ENCODE data around the gene ITLN2.
"Not testable (repeated sequence)": the region's sequence is repeated elsewhere in the genome, so short reads cannot be mapped to it uniquely, and the experiment has no call there.

The ITLN2 gene

DNA sequence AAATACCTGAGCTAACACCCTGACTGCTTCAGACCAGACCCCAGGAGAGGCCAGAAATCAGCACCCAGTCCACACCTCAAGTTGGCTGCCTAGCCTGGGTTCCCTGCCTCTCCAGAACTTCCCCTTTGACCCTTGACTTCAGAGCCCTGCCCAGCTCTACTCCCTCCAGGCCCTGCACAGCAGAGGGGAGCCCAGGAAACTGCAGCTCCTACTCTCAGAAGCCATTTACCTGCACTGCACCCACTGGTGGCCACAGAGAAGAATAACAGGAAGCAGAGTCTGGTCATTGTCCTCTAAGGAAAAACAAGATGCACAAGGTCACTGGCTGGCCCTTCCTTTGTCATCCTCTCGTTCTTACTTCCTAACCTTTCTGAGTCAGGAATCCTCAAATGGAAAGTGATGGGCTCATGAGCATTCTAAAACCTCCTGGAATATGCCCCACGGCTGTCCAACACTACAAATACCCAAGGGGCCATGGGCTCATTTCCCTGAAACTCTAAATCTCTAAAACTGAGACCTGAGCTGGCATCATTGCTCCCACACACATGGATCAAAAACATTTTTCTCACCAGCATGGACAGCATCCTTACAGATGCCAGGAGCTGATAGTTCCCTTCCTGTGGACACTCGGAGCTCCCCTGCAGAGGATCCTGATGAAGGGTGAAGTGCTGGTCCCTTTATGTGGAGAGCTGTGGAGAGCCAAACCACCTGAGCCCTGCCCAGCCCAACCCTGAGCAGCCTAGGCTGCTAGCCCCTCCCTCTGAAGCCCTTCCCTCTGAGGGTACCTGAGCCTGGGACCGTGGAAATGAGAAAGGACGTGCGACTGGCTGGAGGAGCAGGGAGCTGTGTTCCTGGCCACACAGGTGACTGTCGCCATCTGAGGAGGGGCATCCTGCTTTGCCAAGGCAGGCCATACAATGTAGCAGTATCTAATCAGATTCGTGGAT is at the start of gene ITLN2:
ITLN2 (minus strand) TSS at position 652 of the 947 bp plus-strand sequence; CDS start at position 584, 68 bp downstream.
- peak; percentile 51 to 55 for DNase-seq

DNA sequence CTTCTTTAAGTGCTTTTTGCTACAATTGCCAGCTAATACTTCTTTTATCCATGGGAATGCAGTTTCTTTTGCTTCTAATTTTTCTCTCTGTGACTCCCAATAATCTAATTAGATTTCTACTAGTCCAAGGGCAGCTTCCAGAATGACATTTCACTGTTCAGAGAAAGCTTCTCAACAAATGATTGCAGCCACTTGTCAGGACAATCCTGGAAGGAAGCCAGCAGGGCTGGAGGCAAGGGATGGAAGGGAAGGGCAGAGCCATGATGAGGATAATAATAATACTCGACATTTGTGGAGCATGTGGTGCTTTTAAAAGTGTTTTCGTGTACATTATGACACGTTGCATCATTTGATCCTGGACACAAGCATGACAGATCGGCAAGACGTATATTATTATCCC is 46.9 kb upstream of the ITLN2 start:
- DNase-seq, result no peak

DNA sequence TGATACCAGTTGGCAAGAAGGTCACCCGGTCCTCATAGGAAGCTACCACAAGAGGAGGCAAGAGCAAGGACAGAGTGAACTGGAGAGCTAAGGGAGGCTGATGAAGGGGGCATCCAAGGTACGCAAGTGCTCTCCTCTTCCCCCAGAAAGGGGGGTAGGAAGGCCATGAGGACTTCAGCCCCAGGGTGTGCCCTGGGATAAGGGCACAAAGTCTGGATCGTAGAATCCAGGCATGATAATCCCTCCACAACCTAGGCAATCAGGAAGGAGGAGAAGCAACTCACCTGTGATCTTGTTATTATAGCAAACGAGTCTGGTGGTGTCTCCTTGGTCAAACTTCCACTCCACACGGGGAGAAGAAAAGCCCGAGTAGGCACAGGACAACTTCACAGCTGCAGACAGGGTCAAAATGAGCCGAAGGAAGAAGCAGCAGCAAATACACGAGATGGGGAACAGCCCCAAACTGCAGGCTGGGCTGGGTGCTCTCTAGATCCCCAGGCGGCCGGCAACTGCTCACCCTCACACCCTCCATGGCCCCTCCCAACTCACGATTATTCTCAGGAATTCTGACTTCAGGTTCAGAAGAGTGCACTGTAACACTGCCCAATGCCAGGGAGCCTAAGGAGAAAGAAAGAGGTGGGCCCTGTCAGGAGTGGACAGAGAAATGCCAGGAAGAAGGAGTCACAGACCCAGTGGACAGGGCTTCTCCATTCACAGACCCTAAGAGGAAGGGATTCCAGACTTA is 46.3 kb upstream of the ITLN2 start:
- DNase-seq, result no peak

DNA sequence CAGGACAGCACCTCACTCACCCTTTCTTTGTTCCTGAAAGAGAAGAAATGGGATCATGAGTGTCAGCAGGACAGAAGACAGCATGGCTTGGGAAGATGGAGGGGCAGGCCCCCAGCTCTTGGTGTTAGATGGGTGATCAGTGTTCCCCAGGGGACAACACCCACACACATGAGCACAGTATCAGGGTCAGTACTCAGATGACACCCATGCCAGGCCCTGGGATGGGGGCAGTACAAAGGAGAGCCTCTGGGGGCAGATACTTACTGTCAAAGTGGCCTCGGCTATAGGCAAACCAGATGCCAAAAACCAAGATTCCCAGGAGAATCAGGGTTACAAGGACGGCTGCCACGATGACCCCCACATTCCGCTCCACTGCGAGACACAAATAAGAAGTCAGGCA is 44.8 kb upstream of the ITLN2 start:
- DNase-seq, result no peak

DNA sequence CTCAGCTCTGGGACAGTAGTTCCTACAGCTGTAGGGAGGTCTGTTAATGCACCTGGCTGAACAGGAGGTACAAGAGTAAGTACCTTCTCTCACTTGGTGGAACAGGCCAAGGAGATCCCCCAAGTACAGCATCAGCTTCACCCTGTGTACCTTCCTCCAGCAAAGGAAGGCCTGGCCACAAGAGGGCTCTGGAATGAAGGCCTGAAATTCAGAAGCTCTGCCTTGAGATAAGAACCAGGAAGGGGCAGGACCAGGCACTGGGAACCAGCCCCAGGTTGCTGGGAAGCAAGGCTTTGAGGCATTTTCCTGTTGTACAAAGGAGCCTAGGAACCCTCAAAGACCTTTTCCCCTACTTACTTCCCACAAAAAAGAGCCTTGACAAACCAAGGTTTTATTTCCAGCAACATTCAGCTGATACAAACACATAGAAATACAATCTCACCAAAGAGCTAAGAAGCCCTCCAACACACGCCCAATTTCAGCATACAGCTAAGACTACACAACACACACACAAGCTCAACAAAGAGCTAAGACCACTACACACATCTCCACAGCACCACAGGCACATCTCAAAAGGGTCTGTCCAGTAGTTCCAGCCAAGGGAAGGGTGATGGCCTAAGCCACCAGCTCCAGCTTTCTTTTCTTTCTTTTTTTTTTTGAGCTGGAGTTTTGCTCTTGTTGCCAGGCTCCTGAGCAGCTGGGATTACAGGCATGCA is 42.9 kb upstream of the ITLN2 start:
- DNase-seq, result peak; percentile 83 to 84

DNA sequence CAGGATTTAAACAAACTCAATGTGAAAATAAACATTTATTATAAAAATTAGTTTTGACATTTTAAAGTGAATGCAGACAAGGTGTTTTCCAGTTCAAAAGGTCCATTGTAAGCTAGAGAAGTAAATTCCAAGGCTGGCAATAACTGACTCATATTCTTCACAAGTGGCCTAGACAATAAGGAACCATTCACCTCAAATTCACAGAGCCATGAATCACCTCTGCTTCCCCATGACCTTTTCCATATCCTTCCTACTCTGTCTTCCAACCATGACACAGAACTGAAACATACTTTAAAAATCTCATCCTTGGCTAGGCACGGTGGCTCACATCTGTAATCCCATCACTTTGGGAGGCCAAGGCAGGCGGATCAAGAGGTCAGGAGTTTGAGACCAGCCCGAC is 41.6 kb upstream of the ITLN2 start:
- no peak for DNase-seq

DNA sequence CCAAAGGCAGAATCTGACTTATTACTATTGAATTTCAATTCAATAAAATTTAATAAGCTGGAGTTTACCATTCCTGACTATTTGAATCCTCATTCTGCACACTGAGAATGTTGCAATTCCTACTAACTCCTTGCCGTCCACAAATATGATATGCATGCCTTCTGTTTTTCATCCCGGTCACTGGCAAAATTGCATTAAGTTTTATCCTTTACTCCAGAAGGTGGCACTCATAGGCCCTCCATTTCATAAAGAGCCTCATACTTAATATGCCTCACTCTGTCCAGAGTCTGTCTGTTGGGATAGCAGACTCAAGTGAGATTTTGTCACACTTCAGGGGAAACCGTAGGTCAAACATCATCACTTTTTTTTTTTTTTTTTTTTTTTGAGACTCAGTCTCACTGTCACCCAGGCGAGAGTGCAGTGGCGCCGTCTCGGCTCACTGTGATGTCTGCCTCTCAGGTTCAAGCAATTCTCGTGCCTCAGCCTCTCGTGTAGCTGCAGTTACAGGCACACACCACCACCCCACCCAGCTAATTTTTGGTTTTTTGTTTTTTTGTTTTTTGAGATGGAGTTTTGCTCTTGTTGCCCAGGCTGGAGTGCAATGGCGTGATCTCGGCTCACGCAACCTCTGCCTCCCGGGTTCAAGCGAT is 39.1 kb upstream of the ITLN2 start:
- peak; percentile 56 to 58 for DNase-seq

DNA sequence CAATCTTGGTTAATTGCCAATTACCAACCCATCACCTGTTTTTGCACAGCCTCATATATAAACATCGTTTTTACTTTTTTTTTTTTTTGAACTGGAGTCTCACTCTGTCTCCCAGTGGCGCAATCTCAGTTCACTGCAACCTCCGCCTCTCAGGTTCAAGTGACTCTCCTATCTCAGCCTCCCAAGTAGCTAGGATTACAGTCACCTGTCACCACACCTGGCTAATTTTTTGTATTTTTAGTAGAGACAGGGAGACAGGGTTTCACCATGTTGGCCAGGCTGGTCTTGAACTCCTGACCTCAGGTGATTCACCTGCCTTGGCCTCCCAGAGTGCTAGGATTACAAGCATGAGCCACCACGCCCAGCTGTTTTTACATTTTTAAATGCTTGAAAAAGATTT is 37.4 kb upstream of the ITLN2 start:
- not testable (repeated sequence) for DNase-seq

DNA sequence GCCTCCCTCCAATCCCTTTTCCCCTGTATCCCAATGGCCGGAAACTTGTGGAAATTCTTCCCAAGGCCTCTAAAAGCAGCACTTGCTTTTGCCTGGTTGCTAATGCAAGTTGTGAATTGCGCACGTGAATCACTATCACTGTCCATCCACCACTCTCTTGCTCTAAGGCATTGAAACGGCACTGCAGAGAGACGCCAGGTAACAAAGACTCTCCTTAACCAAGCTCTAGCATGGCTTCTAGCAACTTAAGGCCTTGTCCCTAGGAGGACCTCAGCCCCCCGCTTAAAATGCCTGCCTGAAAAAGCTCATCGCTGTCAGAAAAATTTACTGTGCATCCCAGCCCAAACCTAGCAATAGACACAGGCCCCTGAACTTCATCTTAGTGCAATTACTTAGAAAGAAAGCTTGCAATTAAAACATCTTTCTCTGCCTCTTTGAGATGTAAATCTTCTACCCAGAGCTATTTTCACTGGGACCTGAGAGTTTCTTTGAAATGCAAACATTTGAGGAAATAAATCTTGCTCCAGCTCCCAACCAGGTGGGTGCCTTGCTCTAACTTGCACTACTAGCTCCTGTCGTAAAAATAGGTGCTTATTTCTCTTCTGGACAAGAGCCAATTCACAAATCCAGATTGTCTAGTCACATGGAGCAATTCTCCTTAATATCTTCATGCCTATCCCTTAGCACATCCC is 32.9 kb upstream of the ITLN2 start:
- DNase-seq, result no peak

DNA sequence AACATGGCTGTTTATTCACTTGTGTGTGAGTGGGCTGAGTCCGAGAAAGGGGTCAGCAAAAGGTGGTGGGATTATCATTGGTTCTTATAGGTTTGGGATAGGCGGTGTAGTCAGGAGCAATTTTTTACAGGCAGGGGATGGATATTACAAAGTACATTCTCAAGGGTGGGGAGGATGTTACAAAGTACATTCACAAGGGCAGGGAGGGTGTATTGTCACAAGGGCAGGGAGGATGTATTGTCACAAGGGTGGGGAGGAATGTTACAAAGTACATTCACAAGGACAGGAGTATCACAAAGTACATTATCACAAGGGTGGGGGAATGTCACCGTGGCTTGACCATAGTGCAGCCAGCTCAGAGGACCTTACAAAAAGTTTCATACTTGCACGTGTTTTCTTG is 31.1 kb upstream of the ITLN2 start:
- DNase-seq, result no peak

DNA sequence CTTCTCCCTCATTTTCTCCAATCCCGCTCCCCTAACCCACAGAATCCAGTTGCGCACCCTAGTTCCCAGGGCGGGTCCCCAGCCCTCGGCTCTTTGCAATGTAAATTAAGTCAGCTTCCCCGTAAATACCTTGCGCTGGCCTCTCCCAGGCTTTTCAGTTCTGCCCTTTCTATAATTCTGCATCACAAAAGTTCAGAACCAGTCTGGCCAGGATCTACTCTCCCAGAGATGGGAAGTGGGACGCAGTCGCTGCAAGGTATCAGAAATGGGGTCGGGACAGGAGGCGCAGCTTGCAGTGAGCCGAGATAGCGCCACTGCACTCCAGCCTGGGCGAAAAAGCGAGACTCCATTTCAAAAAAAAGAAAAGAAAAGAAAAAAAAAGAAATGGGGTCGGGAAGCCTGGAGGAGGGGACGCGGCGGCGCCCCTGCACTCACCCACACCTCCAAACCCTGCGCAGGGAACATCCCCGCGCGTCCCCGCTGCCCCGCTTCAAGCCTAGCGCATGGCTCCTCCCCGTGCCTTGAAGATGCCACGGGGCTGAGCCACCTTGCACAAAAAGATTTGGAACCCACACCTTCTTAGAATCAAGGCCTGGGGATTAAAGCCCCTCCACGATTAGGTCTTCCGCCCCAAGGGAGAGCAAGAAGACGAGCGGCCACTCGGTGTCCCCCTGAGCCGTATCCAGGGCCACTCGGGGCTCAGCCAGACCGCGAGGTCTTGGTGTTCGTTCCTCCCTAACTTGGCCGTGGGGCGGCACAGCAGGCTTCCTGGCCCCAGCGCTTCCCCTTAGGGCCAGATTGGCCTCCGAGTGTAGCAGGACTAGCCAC is 27.2 kb upstream of the ITLN2 start:
- DNase-seq, result peak in 1 of 2 experiments; percentile 39

DNA sequence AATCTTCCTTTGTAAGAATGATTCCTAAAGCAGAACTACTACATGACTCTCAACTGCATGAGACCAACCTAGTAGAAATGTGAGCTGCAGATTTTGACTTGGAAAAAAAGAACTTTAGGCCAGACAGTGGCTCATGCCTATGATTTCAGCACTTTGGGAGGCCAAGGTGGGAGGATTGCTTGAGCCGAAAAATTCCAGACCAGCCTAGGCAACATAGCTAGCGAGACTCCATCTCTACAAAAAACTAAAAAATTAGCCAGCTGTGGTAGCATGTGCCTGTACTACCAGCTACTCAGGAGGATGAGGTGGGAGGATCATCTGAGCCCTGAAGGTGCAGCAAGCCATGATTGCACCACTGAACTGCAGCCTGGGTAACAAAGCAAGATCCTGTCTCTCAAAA is 24.7 kb upstream of the ITLN2 start:
- DNase-seq, result no peak

DNA sequence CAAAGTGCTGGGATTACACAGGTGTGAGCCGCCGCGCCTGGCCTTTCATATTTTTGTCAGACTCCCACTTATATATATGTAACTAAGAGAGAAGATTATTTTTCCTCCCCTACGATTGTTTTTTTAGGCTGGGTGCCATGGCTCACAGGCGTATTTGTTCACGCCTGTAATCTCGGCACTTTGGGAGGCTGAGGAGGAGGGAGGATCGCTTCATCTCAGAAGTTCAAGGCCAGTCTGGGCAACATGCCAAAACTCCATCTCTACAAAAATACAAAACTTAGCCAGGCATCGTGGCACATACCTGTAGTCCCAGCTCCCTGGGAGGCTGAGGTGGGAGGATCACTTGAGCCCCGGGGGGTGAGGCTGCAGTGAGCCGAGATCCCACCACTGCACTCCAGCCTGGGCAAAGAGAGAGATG is 23.9 kb upstream of the ITLN2 start:
- DNase-seq, result no peak

DNA sequence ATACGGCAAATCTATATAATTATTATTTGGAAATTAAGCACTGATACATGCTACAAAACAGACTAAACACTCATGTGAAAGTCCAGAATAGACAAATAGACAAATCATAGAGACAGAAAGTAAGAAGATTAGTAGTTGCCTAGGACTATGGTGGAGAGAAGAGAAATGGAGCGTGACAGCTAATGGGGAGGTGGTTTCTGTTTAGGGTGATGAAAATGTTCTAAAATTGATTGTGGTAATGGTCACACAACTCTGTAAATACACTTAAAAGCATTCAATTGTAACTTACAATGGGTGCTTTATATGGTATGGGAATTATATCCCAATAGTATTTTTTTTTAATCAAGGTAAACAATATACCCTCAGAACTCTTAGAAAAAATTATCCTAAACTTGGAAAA is 20.4 kb upstream of the ITLN2 start:
- no peak for DNase-seq

DNA sequence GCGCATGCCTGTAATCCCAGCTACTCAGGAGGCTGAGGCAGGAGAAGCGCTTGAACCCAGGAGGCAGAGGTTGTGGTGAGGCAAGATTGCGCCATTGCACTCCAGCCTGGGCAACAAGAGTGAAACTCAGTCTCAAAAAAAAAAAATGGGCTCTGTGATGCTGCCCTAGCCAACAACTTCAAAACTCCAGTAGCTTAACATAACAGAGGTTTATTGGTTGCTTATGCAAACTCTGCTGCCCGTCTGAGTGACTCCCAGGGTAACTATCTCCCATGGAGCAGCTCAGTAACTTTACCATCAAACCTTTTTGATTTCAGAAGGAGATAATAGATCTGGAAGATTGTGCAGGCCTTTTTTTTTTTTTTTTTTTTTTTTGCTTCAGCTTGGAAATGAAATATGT is 18.9 kb upstream of the ITLN2 start:
- no peak for DNase-seq

DNA sequence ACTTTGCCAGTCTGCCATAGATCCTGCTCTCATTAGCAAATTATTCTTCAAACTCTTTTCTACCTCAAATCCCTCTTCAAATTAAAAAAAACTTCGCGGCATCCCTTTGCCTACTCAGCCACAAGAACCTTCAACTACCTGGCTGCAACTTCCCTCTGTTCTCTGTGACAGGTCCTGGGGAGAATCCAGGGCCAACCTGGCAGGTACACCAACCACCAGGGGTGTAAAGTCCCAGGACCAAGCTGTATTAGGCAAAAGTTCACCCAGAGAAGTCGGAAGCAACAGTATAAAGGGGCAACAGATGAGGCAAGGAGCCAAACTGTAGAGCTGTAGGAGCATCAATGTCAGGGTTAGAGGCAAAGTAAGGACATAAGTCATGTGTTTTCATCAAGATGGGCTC is 18.3 kb upstream of the ITLN2 start:
- no peak for DNase-seq

DNA sequence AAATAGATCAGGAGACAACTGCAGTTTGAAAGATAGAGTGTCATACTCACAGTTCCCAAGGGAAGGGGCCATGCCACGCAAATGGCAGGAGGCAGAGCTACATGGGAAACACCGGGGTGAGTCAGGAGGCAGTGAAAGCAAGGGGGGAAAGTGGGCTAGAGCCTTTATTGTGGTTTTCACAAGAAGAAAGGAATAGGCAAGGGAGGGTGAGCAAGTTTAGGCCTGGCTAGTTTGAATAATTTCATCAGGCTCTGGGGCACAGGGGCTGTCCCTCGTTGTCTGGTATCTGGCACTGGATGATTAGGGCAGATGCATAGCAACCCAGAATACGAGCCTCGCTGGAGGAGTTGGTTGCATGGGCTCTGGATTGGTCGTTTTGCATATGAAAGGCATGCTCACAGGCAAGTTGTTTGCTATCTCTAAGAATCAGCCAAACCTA is 17.0 kb upstream of the ITLN2 start:
- DNase-seq, result no peak

DNA sequence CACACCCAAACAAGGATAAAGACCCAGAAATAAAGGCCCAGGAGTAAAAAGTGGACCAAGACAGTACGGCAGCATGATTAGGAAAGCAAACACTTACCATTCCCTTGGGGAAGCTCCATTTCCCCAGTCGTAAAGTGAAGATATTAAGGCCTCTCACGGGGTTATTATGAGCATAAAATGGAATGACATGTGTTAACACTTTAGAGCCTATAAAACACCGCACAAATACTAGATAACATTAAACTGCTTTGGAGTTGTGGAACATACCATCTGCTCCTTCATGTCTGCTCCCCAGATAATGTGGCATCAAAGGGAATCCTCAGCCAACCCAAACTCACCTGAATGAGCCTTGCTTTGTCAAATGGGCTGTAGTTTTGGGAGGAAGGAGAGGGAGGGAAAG is 8.9 kb upstream of the ITLN2 start:
- no peak for DNase-seq

DNA sequence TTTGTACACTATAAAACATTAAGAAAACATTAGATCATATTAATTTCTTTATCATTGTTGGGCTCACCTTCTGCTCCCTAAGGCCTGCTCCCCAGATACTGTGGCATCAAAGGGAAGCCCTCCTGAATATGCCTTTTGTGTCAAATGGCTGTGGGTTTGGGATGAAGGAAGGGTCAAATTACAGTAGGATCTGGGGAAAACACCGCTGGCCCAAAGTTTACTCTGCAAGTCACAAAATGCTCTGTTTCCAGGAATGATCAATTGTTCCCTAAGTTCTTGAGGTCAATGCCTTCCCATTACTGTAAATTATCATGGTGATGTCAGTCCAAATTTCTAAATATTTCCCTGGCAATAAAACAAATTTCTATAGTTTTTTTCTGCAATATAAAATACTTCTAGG is 6.8 kb upstream of the ITLN2 start:
- DNase-seq, result no peak

DNA sequence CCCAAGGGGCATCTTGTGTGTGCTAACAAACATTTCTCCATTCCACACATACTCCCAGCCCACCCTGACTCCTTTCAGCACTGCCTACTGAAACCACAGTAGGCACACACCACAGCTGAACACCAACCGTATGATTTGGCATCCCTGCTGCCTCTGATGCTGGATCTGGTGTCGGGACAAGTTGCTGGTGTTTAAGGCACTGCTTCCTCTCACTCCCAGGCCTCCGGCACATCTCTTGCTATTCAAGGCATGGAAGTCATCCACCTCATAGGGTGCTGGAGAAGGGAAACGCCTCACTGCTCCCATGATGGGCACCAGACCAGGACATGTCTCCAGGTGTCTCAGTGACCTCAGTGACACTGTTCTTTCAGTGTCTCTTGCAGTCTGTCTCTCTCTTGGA is 2.4 kb upstream of the ITLN2 start:
- DNase-seq, result no peak

DNA sequence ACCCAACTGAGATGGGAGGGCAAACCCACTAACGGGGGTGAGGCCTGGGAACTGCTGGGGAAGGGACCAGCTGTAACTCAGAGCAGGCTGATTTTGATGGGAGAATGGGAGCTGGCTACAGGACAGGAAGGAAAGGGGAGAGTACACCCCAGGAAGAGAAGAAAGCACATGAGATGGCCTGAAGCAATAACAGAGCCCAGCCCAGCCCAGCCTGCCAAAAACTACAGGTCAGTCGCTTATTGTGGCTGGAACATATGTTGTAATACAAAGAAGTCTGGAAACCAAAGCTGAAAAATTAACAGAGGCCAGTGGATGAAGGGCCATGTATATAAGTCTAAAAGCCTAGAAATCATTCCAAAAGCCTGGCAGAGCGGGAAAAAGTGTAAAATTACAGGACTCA is 1.6 kb downstream of the ITLN2 start:
- no peak for DNase-seq
